ENCODE measurements around the gene BTAF1.

- no peak for TF ChIP-seq CTCF (IDR thresholded peaks at IDR 0.05)
- no peak for TF ChIP-seq POLR2A (IDR thresholded peaks at IDR 0.05)
Measured at GRCh38 chr10:91907914-91908336, 15.6 kb upstream of the BTAF1 start.
